Endometrial microvascular endothelial cells (primary cell): ENCODE results near the gene PARP8. TPM values are rescaled to one million over a fixed set of nuclear protein-coding genes. Genes with fewer than 3 reads are reported as not detected.
"Not testable (repeated sequence)": the region's sequence is repeated elsewhere in the genome, so short reads cannot be mapped to it uniquely, and the experiment has no call there.

Experiments used
- in situ Hi-C: cut with HindIII; loops from 2 replicates; pipeline ENCODE4 v1.10.0; 2017; ENCODE audit warnings: low sequenced_read_pairs, low pct_unique_long_range_greater_than_20kb; ENCODE audit errors: inconsistent ontology term
- total RNA-seq: library from RNA; depleted of rRNA; stranded (reverse); fragments of >200 nt; gene quantifications from one replicate; pipeline ENCODE4 v1.2.3, GENCODE V29; 2015; ENCODE audit errors: inconsistent ontology term

PARP8 gene
- total RNA-seq, 1 donor from 2014 or later, result 0.09 TPM

- in situ Hi-C loops, result no loop called here
Observed at GRCh38 chr5:50675385-50675784, 8.9 kb downstream of the PARP8 start.

- in situ Hi-C loops, result not testable (repeated sequence)
Observed at GRCh38 chr5:50679554-50679953, 13.1 kb downstream of the PARP8 start.

GRCh38 chr5:50684721-50685120 is 18.3 kb downstream of the PARP8 start:
- in situ Hi-C loops, result no loop called here

- in situ Hi-C loops, result no loop called here
Observed at GRCh38 chr5:50687548-50687947, 21.1 kb downstream of the PARP8 start.

GRCh38 chr5:50691399-50692016 is 25.1 kb downstream of the PARP8 start:
- in situ Hi-C loops, result no loop called here

- in situ Hi-C loops, result no loop called here
Observed at GRCh38 chr5:50694027-50694590, 27.7 kb downstream of the PARP8 start.

- in situ Hi-C loops, result not testable (repeated sequence)
Observed at GRCh38 chr5:50694626-50695025, 28.2 kb downstream of the PARP8 start.

- in situ Hi-C loops, result no loop called here
Observed at GRCh38 chr5:50697739-50698138, 31.3 kb downstream of the PARP8 start.

GRCh38 chr5:50699737-50700136 is 33.3 kb downstream of the PARP8 start:
- in situ Hi-C loops, result no loop called here

GRCh38 chr5:50700706-50701105 is 34.3 kb downstream of the PARP8 start:
- in situ Hi-C loops, result no loop called here

- in situ Hi-C loops, result no loop called here
Observed at GRCh38 chr5:50702615-50703366, 36.4 kb downstream of the PARP8 start.

- in situ Hi-C loops, result no loop called here
Observed at GRCh38 chr5:50703367-50703666, 36.9 kb downstream of the PARP8 start.

- in situ Hi-C loops, result no loop called here
Observed at GRCh38 chr5:50704730-50705129, 38.3 kb downstream of the PARP8 start.

GRCh38 chr5:50709471-50709870 is 43.0 kb downstream of the PARP8 start:
- in situ Hi-C loops, result no loop called here

- in situ Hi-C loops, result no loop called here
Observed at GRCh38 chr5:50710838-50711237, 44.4 kb downstream of the PARP8 start.

GRCh38 chr5:50711280-50711679 is 44.8 kb downstream of the PARP8 start:
- in situ Hi-C loops, result no loop called here

- in situ Hi-C loops, result no loop called here
Observed at GRCh38 chr5:50712479-50712878, 46.0 kb downstream of the PARP8 start.

- in situ Hi-C loops, result no loop called here
Observed at GRCh38 chr5:50715001-50715400, 48.6 kb downstream of the PARP8 start.

- in situ Hi-C loops, result no loop called here
Observed at GRCh38 chr5:50716134-50716533, 49.7 kb downstream of the PARP8 start.

GRCh38 chr5:50717651-50718050 is 51.2 kb downstream of the PARP8 start:
- in situ Hi-C loops, result no loop called here
